Neural progenitor cell (in vitro differentiated cells): ENCODE data around the gene MED16. TPM values are rescaled to one million over a fixed set of nuclear protein-coding genes. Genes with fewer than 3 reads are reported as not detected.
"Not testable (repeated sequence)": the region's sequence is repeated elsewhere in the genome, so short reads cannot be mapped to it uniquely, and the experiment has no call there.

ENCODE experiments used
- DNase-seq: peaks from one replicate; pipeline ENCODE4 v3.0.0-alpha.2; 2016; ENCODE audit warnings: low spot score
- H2AFZ ChIP-seq: fragments of 200-600 bp; sonication (generic); replicated peaks from 2 replicates; pipeline ENCODE4 v1.6.1; 2016; ENCODE audit warnings: antibody characterized with exemption
- H3F3A ChIP-seq: fragments of 200-600 bp; sonication (generic); 2 replicates; pipeline ENCODE4 v1.6.1; 2016; ENCODE audit warnings: antibody characterized with exemption, low read depth
- H3K27ac ChIP-seq: fragments of 200-600 bp; sonication (generic); 2 replicates; pipeline ENCODE4 v1.5.1; 2016; ENCODE audit warnings: mild to moderate bottlenecking
- H3K27me3 ChIP-seq: fragments of 200-600 bp; sonication (generic); 2 replicates; pipeline ENCODE4 v1.6.1; 2016; ENCODE audit warnings: mild to moderate bottlenecking, moderate library complexity
- H3K36me3 ChIP-seq: fragments of 200-600 bp; sonication (generic); 2 replicates; pipeline ENCODE4 v1.5.1; 2016
- H3K4me1 ChIP-seq: fragments of 200-600 bp; sonication (generic); 2 replicates; pipeline ENCODE4 v1.6.1; 2016; ENCODE audit warnings: mixed run types
- H3K4me2 ChIP-seq: fragments of 200-600 bp; sonication (generic); 2 replicates; pipeline ENCODE4 v1.6.1; 2016
- H3K4me3 ChIP-seq: fragments of 200-600 bp; sonication (generic); 2 replicates; pipeline ENCODE4 v1.5.1; 2016
- H3K79me2 ChIP-seq: fragments of 200-600 bp; sonication (generic); 2 replicates; pipeline ENCODE4 v1.6.1; 2016; ENCODE audit warnings: low read depth
- H3K9ac ChIP-seq: fragments of 200-600 bp; sonication (generic); 2 replicates; pipeline ENCODE4 v1.6.1; 2016
- H3K9me3 ChIP-seq: fragments of 200-600 bp; sonication (generic); 2 replicates; pipeline ENCODE4 v1.5.1; 2016; ENCODE audit warnings: low read depth
- H4K20me1 ChIP-seq: fragments of 200-600 bp; sonication (generic); 2 replicates; pipeline ENCODE4 v1.6.1; 2016; ENCODE audit warnings: low read depth
- H3K27ac Mint-ChIP-seq: 3 replicates; pipeline ENCODE4 v1.8.0; 2021; ENCODE audit warnings: mixed read lengths
- H3K27me3 Mint-ChIP-seq: 2 replicates; pipeline ENCODE4 v1.8.0; 2022; ENCODE audit warnings: low read depth, mild to moderate bottlenecking, inconsistent platforms, moderate library complexity, mixed read lengths; ENCODE audit not compliant: insufficient read depth
- H3K36me3 Mint-ChIP-seq: 3 replicates; pipeline ENCODE4 v1.8.0; 2021; ENCODE audit warnings: mixed read lengths
- H3K4me1 Mint-ChIP-seq: 3 replicates; pipeline ENCODE4 v1.8.0; 2021; ENCODE audit warnings: mixed read lengths
- H3K4me3 Mint-ChIP-seq: 3 replicates; pipeline ENCODE4 v1.8.0; 2021; ENCODE audit warnings: mild to moderate bottlenecking, moderate library complexity, mixed read lengths
- H3K9me3 Mint-ChIP-seq: 3 replicates; pipeline ENCODE4 v1.8.0; 2020; ENCODE audit warnings: mixed read lengths
- CTCF ChIP-seq: fragments of 200-600 bp; sonication (generic); IDR thresholded peaks from 2 replicates; pipeline ENCODE4 v1.5.1; 2017; ENCODE audit warnings: antibody characterized with exemption, mild to moderate bottlenecking
- EZH2 ChIP-seq: fragments of 200-600 bp; sonication (generic); IDR thresholded peaks from 2 replicates; pipeline ENCODE4 v1.6.1; 2017; ENCODE audit warnings: antibody characterized with exemption, mild to moderate bottlenecking, moderate library complexity
- EZH2phosphoT487 ChIP-seq: fragments of 200-600 bp; sonication (generic); IDR thresholded peaks from 2 replicates; pipeline ENCODE4 v1.6.1; 2017; ENCODE audit warnings: antibody characterized with exemption
- total RNA-seq: library from RNA; depleted of rRNA; stranded (reverse); fragments of >200 nt; gene quantifications from 2 replicates; pipeline ENCODE4 v1.2.3, GENCODE V29; 2015; ENCODE audit warnings: low replicate concordance

Gene MED16
- total RNA-seq, 1 donor from 2014 or later, result 14.4 TPM

GRCh38 chr19:896999-897398, 4.0 kb upstream of the MED16 start:
- H3K9me3 Mint-ChIP-seq, result no peaks in the 10 kb centered on the region
- H4K20me1 ChIP-seq, result peaks cover 37% of the 10 kb centered on the region
- no peak overlapping the region for H3K27ac Mint-ChIP-seq
- peaks cover 21% of the 10 kb centered on the region for H3K4me1 Mint-ChIP-seq
- no peak for DNase-seq
- peaks cover 1% of the 10 kb centered on the region for H3K36me3 Mint-ChIP-seq
- no peaks in the 10 kb centered on the region for H3K36me3 ChIP-seq
- H3K4me2 ChIP-seq, result no peak overlapping the region
- H3K27me3 ChIP-seq, result no peaks in the 10 kb centered on the region
- no peaks in the 10 kb centered on the region for H3K4me1 ChIP-seq
- no peak overlapping the region for H2AFZ ChIP-seq
- H3K4me3 ChIP-seq, result no peak overlapping the region
- H3K79me2 ChIP-seq, result peaks cover 9% of the 10 kb centered on the region
- no peaks in the 10 kb centered on the region for H3K9me3 ChIP-seq
- no peak for TF ChIP-seq EZH2phosphoT487
- no peak for TF ChIP-seq EZH2
- no peak for TF ChIP-seq CTCF
- peaks cover 17% of the 10 kb centered on the region for H3F3A ChIP-seq
- peaks cover 11% of the 10 kb centered on the region for H3K27me3 Mint-ChIP-seq
- no peak overlapping the region for H3K27ac ChIP-seq
- no peak overlapping the region for H3K4me3 Mint-ChIP-seq
- H3K9ac ChIP-seq, result no peak overlapping the region

DNA sequence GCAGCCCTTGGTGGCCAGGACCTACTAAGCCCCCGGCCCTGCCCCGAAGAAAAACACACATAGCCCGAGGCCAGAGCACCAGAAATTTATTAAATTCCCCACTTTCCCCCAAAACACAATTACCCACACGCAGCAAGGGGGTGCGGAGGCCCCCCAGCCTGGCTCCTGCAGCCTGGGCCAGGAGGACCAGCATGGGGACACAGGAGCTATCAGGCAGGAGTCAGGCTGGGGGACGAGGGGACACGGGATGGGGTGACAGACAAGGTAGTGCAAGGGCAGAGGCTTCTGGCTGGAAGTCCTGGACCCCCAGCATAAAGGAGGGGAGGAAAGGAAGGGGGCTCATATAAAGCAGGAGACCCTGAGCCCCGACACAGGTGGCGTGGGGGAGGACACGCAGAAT, 3.4 kb upstream of the MED16 start:
- H3K36me3 Mint-ChIP-seq, result peaks cover 1% of the 10 kb centered on the region
- Histone ChIP-seq H3K27me3 (no peaks in the 10 kb centered on the region), H3K9me3 (no peaks in the 10 kb centered on the region), H3K9ac (no peak overlapping the region), H3K4me2 (no peak overlapping the region), H3K4me3 (no peak overlapping the region), H4K20me1 (peaks cover 32% of the 10 kb centered on the region), H2AFZ (no peak overlapping the region), H3K4me1 (no peaks in the 10 kb centered on the region), H3F3A (peaks cover 17% of the 10 kb centered on the region), H3K79me2 (peaks cover 8% of the 10 kb centered on the region), H3K36me3 (no peaks in the 10 kb centered on the region), H3K27ac (no peak overlapping the region)
- TF ChIP-seq CTCF (no peak), EZH2phosphoT487 (no peak), EZH2 (no peak)
- no peak overlapping the region for H3K27ac Mint-ChIP-seq
- H3K27me3 Mint-ChIP-seq, result peaks cover 11% of the 10 kb centered on the region
- peaks cover 21% of the 10 kb centered on the region for H3K4me1 Mint-ChIP-seq
- no peak overlapping the region for H3K4me3 Mint-ChIP-seq
- no peak for DNase-seq
- H3K9me3 Mint-ChIP-seq, result no peaks in the 10 kb centered on the region

- peak overlapping the region; percentile 90 for H3K4me3 Mint-ChIP-seq
- TF ChIP-seq CTCF (no peak), EZH2phosphoT487 (no peak), EZH2 (no peak)
- Histone ChIP-seq H3K27ac (no peak overlapping the region), H3K36me3 (no peaks in the 10 kb centered on the region), H3K4me2 (peak overlapping the region; percentile 95), H3K9me3 (no peaks in the 10 kb centered on the region), H3K27me3 (no peaks in the 10 kb centered on the region), H3F3A (peaks cover 14% of the 10 kb centered on the region), H3K4me3 (peak overlapping the region; percentile 97), H3K9ac (peak overlapping the region; percentile 85), H3K79me2 (peaks cover 15% of the 10 kb centered on the region), H2AFZ (peak overlapping the region; percentile 53), H3K4me1 (no peaks in the 10 kb centered on the region), H4K20me1 (peaks cover 10% of the 10 kb centered on the region)
- peaks cover 16% of the 10 kb centered on the region for H3K27me3 Mint-ChIP-seq
- peaks cover 4% of the 10 kb centered on the region for H3K36me3 Mint-ChIP-seq
- DNase-seq, result peak; percentile 67
- H3K9me3 Mint-ChIP-seq, result no peaks in the 10 kb centered on the region
- H3K27ac Mint-ChIP-seq, result no peak overlapping the region
- H3K4me1 Mint-ChIP-seq, result peaks cover 12% of the 10 kb centered on the region
Observed at GRCh38 chr19:892243-892893, 619 bp downstream of the MED16 start.

DNA sequence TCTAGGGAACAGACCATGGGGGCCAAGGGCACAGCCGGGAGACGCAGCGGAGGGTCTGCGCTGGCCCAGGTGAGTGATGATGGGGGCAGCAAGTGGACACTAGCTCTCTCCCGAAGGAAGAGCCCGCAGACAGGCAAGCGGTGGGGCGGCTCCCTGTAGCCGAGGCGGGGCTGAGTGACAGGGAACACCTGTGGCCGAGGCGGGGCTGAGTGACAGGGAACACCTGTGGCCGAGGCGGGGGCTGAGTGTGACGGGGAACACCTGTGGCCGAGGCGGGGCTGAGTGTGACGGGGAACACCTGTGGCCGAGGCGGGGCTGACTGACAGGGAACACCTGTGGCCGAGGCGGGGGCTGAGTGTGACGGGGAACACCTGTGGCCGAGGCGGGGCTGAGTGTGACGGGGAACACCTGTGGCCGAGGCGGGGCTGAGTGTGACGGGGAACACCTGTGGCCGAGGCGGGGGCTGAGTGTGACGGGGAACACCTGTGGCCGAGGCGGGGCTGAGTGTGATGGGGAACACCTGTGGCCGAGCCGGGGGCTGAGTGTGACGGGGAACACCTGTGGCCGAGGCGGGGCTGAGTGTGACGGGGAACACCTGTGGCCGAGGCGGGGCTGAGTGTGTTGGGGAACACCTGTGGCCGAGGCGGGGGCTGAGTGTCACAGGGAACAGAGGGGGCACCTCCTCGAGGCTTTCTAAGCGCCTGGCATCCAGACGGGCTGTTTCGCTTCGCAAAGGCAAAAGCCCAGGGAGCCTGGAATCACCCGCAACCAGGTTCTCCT, 1.4 kb downstream of the MED16 start:
- H3K27ac ChIP-seq, H3K27me3 ChIP-seq, H3K36me3 Mint-ChIP-seq, H3K27ac Mint-ChIP-seq, DNase-seq, H3K4me1 Mint-ChIP-seq, H4K20me1 ChIP-seq, H3K4me1 ChIP-seq, H3K9me3 ChIP-seq, H2AFZ ChIP-seq, H3K9me3 Mint-ChIP-seq, H3K9ac ChIP-seq, H3K36me3 ChIP-seq: not testable (repeated sequence)
- peaks cover 16% of the 10 kb centered on the region for H3K27me3 Mint-ChIP-seq
- Histone ChIP-seq H3F3A (peaks cover 14% of the 10 kb centered on the region), H3K79me2 (peaks cover 15% of the 10 kb centered on the region), H3K4me2 (peak overlapping the region; percentile 95), H3K4me3 (peak overlapping the region; percentile 97)
- peak overlapping the region; percentile 90 for H3K4me3 Mint-ChIP-seq
